CD4-positive, alpha-beta T cell treated with Interleukin-12 subunit alpha and Interleukin-12 subunit beta, for 1 hour (primary cell): ENCODE results near the gene BOLL.
"Not testable (repeated sequence)": the region's sequence is repeated elsewhere in the genome, so short reads cannot be mapped to it uniquely, and the experiment has no call there.

ENCODE experiments used
- DNase-seq: peaks from one replicate; pipeline ENCODE4 v3.0.0-alpha.2; 2020

BOLL gene, protein sequence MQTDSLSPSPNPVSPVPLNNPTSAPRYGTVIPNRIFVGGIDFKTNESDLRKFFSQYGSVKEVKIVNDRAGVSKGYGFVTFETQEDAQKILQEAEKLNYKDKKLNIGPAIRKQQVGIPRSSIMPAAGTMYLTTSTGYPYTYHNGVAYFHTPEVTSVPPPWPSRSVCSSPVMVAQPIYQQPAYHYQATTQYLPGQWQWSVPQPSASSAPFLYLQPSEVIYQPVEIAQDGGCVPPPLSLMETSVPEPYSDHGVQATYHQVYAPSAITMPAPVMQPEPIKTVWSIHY

DNA sequence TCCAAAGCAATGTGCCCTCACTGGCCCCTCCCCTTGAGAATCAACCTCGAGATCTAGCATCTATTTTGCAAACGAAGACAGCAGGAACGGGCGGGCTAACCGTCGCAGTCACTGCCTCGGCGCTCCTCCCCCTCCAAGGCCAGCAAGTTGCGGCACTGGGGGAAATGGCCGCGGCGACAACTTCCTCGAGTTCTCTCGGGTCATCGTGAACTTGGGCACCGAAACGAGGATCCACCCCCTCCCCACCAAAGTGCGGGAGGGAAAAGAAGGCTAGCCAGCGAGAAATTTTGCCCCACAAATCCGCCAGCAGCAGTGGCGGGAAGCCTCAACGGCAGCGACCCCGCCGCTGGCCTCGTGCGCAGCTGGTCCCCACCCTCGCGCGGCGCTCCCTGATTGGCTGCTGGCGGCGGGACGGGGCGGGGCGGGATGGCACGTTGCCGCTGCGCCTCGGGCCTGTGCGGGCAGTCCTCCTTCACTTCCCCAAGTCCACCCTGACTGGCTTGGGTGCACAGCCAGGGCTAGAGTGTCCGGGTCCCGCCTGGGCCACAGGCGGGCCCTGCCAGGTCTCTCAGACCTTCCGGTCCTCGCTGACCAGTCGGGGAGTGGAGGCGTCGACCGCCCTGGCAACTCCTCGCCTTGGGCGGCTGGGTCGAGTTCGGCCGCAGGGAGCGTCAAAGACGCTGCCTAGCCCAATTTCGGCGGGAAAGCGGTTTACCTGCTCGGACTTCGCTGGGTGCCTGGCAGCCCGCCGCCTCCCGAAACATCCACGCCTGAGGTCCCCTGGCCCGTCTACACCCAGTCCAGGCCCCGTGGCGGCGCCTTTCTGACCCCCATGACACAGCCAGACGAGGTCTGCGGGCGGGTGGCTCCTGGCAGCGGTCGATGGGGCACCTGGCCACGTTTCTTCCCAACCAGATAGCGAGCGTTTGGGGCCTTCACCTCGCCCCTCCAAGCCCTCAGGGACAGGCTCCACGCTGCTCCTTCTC is at the start of gene BOLL:
TSS of gene BOLL (minus strand) at position 364 of the 986 bp plus-strand sequence. CDS start 3,469 bp downstream, outside the sequence.
- DNase-seq: no peak

DNA sequence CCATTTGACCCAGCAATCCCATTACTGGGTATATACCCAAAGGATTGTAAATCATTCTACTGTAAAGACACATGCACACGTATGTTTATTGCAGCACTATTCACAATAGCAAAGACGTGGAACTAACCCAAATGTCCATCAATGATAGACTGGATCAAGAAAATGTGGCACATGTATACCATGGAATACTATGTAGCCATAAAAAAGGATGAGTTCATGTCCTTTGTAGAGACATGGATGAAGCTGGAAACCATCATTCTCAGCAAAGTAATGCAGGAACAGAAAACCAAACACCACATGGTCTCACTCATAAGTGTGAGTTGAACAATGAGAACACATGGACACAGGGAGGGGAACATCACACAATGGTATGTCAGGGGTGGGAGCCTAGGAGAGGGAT is 49.7 kb upstream of the BOLL start:
- not testable (repeated sequence) for DNase-seq

DNA sequence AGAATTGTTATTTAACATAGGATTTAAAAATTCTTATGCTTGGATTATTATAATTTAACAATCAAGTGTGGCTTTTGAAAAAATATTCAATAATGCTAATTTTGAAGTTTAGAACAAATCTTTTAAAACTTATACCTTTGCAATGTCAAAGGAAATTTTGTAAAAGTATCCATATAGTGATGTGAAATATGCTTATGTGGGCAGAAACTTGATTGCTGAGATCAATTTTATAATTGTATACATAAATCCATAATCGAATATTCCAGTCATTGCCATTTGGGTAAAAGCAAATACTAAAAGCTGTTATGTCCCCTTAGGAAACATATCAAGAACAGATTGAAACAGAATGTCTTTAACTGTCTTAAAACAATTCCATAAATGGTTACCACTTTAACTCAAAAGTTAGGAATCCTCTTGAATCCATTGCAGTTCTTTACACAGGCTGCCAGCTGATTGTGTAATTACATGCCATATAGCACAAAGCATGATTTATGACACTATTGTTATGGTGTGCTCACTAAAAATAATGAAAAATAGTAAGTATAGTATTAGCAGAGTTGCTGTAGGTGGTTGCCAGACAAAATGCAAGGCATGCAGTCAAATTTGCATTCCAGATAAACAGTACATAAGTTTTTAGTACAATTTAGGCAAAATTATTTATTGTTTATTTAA is 43.5 kb upstream of the BOLL start:
- no peak for DNase-seq

DNA sequence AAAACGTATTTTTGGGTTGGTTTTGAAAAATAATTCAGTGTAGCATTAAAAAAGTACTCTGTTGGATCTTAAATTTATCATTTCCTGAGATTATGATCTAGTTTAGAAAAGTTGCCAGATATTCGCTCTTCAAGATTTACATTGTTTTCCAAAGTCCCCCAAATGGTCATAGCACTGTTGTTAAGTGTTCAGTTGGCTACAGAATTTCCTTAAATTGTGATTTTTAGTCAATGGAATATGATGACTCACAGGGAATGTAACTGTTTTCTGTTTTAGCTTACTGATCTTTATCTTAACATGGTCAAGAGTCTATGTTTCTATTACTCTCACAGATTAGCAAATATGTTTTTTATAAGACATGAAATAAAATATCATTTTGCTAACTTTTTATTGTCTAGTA is 42.5 kb upstream of the BOLL start:
- no peak for DNase-seq

DNA sequence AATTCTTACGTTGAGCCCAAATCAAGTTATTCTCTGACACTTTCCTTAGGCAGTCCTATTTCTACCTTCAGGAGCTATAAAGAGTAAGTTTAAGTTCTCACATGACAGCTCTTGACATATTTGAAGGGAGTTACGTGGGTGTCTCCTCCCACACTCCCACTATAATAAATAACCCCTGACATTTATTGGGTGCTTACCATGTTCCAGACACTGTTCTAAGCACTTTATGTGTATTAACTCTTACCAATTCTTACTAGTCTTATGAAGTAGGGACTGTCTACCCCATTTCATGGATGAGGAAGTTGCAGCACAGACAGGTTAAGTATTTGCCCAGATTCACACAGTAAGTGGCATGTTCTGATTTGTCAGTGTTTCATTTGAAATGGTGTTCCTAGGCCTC is 37.2 kb upstream of the BOLL start:
- DNase-seq: no peak

DNA sequence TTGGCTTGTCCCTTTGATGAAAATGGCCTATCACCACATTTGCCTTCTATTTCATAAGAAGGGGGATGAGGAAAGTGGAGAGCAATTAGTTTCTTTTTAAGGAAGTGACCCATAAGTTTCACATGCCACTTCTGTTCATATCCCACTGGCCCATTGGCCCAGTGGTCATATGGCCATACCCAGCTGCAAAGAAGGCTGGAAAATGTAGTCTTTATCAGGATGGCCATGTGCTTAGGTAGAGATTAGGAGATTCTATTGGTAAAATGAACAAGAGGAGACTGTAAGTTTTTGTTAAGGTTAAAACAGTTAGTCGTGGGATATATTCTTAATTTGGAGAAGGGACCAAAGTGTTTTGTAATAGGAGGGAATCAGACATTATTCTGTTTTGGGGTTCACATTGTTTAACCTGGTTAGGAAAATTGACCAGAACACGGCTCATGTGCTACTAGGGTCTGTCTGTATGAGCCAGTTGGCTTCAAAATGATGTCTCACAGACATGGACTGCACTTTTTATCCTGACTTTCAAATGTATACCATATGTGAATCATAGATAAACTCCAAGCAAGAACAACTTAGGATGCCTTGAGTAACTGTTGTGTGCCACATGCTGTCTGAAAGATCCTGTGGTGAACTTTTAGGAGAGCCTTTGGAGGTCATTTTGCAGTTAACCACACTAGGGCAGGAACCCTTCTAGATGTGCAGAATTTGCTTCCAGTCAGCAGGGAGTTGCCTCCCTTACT is 36.6 kb upstream of the BOLL start:
- no peak for DNase-seq

DNA sequence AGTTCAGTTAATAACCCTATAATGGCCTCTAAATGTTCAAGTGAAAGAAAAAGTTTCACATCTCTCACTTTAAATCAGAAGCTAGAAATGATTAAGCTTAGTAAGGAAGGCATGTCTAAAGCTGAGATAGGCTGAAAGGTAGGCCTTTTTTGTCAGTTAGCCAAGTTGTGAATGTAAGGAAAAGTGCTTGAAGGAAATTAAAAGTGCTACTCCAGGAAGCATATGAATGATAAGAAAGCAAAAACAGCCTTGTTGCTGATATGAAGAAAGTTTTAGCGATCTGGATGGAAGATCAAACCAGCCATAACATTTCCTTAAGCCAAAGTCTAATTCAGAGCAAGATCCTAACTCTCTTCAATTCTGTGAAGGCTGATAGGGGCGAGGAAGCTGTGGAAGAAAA is 29.4 kb upstream of the BOLL start:
- DNase-seq: no peak

DNA sequence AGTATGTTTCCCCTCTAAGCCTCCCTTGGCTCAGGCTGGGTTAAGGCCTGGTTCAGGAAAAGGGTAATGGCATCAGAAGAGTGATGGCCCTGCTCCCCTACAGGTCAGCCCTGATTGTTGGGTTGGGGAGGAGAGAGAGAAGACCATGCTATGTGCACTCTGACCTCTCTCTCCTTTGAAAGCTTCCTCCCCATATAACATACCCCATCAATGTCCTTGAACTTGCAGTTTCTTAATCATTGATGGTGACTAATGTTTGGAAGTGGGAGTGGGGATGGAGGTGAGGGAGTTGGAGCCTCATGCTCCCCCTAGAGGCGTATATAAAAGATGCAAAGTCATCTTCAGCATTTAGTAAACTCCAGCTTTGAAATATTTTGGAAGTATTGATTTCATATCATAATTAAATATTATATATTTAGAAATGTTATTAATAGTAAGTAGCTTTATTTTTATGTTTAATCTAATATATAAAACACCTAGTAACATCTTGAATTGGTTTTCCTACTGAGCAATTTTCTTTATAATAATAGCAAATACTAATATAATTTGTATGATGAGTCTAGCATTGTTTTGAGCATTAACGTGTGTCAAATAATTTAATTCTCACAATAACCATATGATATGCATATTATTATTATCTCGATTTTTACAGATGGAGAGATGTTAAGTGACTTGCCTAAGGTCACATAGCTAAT is 28.1 kb upstream of the BOLL start:
- peak; percentile 27 for DNase-seq

DNA sequence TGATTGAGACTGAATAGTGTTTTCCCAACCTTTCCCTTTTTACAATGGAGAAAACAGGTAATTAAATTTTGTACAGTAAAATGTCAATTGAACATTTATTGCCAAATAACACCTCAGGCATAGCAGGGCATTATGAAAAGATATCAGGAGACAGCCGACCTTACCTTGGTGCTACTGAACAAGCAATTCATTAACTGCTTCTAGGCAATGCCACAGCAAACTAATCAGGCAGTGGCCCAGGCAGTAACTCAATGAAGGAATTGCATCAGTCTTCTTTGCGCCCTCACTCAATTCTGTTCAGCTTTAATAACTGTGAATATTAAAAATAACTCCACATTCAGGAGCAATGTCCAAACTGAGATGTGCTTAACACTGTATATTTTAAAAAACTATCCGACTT is 25.4 kb upstream of the BOLL start:
- DNase-seq: no peak

DNA sequence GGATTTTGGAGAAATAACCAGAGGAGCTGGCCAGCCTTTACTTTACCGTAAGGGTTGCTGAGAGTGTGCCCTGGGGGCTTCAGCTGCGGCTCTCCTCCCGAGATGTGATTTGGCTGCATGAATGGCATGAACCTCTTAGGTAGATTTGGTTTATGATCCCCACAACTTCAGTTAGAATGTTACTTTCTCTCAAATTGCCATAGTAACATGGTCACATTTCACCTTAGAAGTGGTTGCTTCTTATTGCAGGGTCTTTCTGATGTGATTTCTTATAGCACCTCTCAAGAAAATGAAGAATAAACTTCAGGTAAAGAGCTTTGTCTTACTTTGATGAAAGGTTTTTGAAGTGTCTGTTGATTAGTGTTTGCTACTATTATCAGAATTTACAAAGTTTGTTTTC is 24.9 kb upstream of the BOLL start:
- DNase-seq: no peak

DNA sequence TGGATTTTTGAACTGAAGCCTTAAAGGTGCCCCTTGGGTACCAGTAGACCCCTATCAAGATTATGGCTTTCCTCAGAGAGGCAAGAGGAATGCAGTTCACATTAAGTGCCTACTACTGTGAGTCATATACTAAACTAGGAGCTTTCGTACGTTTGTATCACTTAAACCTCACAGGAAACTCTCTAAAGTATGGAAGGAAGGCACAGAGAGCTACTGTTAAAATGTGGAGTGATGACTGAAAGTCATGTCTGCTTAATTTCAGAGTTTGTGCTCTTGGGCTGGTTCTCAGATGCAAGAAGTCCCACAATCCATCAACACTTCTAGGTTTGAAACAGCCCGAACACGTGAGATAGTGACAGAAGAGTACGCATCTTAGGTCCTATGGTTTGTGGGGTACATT is 23.9 kb upstream of the BOLL start:
- no peak for DNase-seq

DNA sequence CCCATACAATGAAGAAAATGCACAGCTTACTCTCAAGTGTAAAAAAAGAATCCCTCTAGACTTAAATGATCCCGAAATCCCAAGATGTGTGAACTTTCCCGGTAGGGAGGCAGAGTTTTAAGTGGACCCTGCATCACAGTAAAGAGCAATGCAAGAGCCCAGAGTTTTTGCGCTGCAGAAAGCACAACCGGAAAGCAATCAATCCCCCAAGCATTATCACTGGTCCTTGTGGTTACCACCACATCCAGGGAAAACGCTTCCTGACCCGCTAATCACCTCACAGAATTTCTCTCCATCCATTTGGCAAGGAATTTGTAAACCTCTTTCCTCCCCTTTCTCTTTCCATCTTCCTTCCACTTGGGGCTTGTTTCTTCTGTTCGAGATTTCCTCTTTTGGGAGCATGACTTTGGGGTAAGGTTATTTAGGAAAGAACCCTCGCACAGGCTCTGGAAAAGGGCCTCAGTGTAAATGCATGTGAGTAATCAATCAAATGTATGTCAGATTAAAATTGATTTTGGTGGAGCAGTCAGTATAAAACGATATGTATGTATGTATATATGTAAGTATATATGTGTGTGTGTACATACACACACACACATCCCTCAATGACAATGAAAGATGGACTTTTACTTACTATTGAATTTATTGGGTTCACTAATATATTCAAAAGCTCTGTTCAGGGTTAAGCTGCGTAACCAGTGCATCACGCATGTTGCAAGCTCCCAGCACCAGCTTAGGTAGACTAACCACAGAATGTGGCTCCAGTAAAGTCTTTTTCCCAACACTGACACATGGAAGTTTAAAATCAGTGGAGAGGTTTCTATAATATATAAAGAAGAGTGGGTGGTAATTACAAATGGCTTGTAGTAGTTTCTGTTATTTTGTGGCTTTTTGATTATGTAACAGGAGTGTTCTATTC is 20.9 kb upstream of the BOLL start:
- DNase-seq: no peak

DNA sequence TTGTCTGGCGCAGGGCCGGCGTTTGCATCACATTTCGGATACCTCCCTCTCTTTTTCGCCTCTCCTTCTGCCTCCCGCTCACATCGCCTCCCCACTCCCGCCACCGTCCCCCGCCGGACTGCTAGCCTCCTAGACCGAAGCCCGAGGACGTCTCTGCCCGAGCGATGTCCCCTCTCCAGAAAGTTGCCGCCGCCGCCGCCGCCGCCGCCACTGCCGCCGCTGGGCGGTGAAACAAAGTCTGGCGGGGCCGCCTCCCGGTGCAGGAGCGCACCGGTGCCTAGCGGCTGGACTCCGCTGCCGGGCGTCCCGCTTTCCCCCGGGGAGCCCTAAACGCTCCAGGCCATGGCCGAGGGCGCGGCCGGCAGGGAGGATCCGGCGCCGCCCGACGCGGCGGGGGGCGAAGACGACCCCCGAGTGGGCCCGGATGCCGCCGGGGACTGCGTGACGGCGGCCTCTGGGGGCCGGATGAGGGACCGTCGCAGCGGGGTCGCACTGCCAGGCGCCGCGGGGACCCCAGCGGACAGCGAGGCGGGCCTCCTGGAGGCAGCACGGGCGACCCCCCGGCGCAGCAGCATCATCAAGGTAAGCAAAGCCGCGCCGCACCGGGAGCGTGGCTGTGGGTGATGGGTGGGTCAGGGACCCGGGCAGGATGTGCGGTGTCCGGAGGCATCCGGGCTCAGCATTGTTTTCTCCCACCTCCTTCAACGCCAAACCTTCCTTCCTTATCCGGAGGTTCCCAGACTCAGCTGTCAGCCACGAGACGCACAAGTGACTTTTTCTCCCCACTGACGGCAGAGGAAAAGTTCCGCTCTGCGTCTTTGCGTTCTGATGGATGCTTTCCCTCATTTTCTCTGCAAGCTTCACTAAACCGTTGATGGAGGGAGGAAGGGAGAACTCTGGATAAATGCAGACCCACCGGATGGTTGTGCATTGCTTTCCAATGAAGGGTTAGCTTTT is 19.9 kb upstream of the BOLL start:
- DNase-seq: peak; percentile 31

DNA sequence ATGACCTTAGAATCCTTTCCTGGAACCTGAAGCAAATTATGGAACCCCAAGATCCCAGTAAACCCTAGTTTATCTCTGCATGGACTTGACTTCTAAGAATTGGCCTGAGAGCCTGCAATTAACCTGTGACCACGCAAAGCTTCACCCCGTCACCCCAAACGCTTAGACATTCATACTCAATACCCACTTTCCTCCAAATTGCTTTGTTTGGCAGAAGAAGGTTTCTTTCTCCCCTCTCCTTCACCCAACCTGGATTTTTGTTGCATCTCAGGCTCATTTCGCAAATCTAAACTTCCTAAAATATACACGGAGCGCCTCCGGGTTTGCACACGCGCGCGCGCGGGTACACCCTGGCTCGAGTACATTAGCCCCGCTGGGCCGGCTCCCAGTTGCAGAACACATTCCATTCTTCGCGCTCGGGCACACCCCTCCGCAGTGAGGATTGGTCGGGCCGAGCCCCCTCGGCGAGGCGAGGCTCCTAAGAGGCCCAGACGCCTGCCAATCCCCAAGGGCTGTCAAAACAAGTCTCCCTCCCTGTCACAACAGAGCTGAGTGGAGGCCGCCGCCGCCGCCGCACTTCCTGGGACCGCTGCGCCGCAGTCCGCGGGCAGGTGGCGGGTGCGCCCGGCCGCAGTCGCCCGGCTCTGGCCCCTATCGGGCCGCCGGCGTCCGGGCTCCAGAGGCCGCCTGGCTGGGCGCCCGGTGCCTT is 19.1 kb upstream of the BOLL start, which contains the start of gene PLCL1:
TSS of gene PLCL1 (plus strand) at position 545 of the 709 bp plus-strand sequence.
- DNase-seq: peak; percentile 92

DNA sequence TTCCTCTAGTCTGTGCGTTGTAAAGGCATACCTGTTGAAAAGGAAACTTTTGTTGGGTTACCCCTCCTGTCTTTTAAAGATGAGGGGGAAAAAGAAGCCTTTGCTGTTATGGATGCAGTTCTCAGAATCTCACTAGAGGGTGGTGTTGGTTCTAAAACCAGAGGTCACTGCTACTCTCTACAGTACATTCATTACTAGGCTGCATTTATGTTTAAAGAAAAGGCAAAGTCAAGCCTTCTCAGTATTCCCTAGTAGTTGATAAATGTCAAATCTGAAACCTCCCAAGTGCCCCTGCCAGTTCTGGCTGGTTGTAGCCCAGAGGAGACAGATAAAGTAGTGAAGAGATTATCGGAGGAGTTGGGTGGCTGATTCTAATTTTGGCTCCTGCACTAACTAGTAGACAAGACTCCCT is 17.9 kb upstream of the BOLL start:
- peak; percentile 69 for DNase-seq

DNA sequence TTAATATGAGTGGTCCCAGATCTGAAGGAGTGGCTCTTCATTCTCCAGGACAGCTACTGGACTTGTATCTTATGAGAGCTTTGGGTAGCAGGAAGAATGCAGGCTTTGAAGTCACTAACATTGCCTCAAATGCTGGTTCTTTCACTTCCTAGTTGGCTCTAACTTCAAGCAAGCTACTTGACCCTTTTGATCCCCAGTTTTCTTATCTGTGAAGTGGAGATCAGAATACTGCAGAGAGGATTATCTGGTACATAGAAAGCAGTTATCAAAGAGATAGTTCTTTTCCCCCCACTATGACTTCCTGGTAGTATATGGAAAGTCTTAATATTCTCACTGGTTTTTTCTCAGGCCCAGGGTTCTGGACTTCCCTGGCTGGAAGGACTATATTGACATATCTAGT is 15.9 kb upstream of the BOLL start:
- no peak for DNase-seq

DNA sequence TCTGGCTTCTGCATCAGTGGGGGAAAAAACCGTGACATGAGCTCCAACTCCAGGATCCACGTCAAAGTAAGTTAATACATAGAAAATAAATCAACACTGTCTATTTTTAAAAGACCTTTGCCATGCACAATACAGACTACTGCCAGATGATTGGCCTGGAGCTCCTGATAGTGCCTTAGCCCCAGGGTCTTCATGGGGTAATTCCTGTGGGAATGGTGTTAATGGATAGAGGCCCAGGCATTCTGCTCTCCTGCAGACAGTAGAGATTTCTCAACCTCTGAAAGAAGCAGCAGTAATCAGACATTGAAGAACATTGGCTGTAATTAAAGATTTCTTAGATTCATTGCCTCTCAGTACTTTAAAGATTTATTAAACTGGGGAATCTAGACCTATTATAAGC is 15.0 kb upstream of the BOLL start:
- no peak for DNase-seq

DNA sequence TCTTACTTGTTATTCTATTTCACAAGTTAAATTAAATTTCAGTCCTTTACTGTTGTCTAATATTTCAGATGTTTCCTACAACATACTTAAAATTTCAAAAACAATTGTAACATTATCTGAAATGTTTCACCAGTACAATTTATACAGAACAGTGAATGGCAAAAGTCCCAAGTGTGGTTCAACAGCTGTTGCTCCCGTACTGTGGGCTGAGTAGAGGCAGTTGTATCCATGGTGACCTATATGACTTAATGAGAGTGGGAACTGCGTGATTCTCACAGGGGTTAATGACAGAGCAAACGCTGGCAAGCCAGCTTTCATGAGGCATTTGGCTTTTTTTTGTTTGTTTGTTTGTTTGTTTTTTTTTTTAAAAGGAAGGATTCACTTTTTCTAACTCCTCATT is 13.9 kb upstream of the BOLL start:
- no peak for DNase-seq

DNA sequence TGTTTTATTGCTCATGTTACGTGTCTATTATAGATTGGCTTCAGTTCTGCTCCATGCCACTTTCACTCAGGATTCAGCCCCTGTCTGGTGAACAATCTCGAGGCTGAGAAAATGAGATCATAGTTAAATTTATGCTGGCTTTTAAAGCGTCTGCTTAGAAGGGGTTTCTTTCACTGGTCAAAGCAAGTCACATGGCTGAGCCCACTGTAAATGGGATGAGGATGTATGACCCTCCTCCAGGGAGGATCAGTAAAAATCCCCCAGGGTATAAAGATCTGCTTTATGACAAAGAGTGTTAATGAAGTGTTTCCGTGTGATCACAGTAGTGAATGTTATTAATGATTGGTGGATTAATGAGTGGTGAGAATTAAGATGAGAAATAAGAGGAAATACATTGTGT is 13.1 kb upstream of the BOLL start:
- no peak for DNase-seq
